Activated CD8-positive, alpha-beta memory T cell treated with anti-CD3 and anti-CD28 coated beads, Interleukin-2, amount 50 U/mL, for 1 hour (primary cell): ENCODE data around the gene ECE1.

Experiments used
- DNase-seq: peaks from one replicate; pipeline ENCODE4 v3.0.0-alpha.2; 2020; ENCODE audit errors: extremely low read depth

ECE1 gene

GRCh38 chr1:21308847-21309652 lies 18.8 kb upstream of the ECE1 start:
- no peak for DNase-seq

DNA sequence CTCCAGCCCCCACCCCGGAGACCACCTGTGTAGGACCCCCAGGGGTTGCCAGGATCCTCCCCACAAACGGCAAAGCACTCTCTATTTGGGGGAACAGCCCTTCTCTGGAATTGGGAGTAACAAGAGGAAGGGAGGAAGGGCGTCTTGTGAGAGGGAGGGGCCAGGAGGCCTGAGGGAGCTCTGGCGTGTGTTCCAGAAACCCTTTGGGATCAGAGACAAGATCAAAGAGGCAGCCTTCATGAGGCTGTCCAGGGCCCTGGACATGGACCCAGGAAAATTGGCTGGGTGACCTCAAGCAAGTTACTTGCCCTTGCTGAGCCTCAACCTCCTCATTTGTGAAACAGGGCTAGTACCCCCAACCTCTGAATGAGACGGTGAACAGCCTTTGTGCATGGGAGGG lies 18.1 kb upstream of the ECE1 start:
- DNase-seq: no peak

DNA sequence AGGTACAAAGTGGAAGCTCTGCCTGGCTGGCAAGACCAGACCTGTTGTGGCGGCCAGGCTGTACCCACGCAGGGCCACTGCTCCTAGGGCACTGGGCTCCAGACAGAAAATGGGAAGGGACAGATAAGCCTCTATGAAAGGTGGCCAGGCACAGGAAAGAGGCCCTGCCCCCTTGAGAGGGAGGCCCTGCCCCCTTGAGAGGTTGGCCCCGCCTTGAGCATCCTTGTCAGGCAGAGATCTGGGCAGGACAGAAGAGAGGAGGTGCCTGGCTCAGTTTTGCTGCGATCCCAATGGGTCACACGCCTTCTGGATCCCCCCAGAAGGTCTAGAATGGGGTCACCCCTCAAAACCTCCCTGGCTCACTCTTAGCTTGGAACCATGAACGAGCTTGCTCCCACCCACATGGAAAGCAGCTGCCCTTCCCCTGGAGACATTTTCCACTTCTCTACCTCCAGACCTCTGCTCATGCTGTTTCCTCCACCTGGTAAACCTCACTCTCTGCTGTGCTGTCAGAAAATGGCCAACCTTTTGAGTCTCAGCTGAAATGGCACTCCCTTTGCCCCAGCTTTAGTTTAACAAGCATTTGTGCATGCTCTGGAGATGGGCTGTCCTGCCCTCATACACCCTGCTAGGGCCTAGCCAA lies 17.5 kb upstream of the ECE1 start:
- no peak for DNase-seq

- no peak for DNase-seq
Observed at GRCh38 chr1:21307210-21307609, 16.9 kb upstream of the ECE1 start.

DNA sequence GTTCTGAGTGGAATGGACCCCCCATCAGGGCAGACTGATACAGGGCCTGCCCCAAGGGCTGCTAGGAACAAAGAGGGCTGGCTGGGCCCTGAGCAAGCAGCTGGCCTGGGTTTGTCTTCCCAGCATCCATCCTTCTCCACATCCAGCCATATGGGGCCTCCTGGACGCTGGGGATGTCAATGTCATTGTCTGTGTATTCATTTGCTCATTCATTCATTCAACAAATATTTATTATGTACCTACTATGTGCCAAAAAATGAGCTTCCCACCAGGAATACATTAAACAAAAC lies 15.6 kb upstream of the ECE1 start:
- no peak for DNase-seq

GRCh38 chr1:21305155-21305899 lies 15.1 kb upstream of the ECE1 start:
- no peak for DNase-seq

DNA sequence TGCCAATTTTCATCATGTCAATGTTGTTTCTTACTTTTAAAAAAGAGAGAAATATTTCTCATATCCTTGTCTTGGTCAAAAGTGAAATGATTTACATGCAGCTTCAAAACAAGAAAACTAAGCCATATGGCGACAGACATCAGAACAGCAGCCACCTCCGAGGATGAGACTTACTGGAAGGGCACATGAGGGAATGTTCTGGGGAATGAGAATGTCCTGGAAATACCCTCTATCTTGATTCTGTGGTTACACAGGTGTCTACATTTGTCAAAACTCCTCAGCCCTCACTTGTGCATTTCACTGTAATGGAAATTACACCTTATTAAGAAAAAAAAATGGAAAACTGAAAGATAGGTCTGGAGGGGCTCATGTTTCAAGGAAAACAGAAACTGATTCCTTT lies 14.2 kb upstream of the ECE1 start:
- no peak for DNase-seq

GRCh38 chr1:21302747-21303715 lies 12.8 kb upstream of the ECE1 start:
- DNase-seq: no peak

- no peak for DNase-seq
Observed at GRCh38 chr1:21301794-21302440, 11.7 kb upstream of the ECE1 start.

DNA sequence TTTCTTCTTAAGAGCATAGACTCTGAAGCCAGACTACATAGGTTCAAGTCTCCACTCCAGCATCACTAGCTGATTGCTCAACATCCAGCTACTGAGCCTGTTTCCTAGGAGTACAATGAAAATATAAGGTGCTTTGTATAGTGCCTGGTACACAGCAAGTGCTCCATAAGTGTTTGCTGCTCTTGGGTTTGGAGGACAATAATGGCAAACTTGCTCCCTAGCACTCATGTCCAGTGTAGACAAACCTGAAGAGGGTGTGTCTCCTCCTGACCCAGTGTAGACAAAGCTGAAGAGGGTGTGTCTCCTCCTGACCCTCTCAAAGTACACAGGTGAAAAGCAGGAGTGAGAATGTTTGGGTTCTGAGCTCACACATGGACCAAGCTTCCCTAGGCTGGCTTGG lies 10.5 kb upstream of the ECE1 start:
- DNase-seq: no peak

DNA sequence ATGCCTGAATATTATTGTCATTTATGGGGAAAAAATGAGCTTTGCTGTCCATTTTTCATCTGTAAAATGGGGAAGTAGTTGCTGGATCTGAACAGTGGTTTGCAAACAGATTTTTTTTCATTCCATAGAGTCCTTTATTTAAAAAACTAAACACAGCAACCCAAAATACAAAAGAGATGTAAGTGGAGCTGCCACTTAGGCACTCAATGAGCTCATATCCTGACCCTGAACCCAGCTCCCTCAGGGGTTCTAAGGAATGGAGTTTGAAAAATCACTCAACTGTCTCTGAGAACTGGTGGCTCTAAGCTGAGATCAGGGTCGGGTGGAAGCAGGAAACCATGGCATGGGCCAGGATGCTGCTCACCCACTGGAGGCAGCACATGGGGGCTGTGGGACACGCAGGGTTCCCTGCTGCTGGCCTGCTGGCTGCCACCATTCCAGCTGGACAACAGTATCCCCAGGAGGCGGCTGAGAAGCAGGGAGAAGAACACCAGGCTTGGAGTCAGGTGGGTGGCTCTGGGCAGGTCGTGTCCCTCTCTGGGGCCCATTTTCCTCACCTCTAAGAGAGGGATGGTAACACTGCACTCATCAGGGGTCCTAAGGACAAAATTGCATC lies 9.6 kb upstream of the ECE1 start:
- DNase-seq: no peak

GRCh38 chr1:21298981-21299391 lies 8.7 kb upstream of the ECE1 start:
- no peak for DNase-seq

GRCh38 chr1:21297975-21298374 lies 7.7 kb upstream of the ECE1 start:
- no peak for DNase-seq

GRCh38 chr1:21296509-21297354 lies 6.5 kb upstream of the ECE1 start:
- no peak for DNase-seq

DNA sequence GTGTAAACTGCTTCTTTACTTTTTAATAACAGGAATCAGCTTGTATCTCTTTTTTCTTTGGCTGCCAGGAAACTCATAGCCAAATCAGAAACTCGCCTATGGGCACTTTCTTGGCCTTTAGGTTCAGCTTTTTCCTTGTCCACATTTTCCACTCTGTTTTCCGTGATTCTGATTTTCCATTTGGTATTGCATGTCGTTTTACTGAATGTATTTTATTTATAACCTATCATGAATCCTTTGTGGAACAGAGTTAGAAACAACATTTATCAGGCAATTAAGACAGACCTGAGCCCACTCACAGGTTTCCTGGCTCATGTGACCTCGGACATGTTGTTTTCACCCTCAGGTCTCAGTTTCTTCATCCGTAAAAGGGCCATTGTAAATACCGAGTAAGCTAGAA lies 5.3 kb upstream of the ECE1 start:
- no peak for DNase-seq

DNA sequence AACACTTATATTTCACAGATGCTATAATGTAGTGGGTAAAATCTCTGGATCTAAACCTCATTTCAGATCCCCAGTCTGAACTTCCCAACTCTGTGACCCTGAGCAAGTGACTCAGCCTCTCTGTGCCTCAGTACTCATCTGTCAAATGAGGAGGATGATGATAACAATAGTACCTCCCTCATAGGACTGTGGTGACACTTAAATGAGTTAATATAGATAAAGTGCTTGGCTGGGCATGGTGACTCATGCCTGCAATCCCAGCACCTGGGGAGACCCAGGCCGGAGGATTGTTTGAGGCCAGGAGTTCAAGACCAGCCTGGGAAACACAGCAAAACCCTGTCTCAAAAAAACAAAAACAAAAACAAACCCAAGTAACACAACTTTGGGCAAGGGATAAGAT lies 4.7 kb upstream of the ECE1 start:
- DNase-seq: peak; percentile 43

GRCh38 chr1:21294266-21294989 lies 4.2 kb upstream of the ECE1 start:
- DNase-seq: peak; percentile 87

GRCh38 chr1:21293537-21294265 lies 3.4 kb upstream of the ECE1 start:
- peak; percentile 55 for DNase-seq
